IPS-20b (cell line): ENCODE measurements around the gene MPST.
A peak's percentile ranks its signal among the peaks of the same experiment; 100 is the strongest.

Experiments
- H3K27ac ChIP-seq: one replicate; pipeline ENCODE4 v1.5.1; 2013; ENCODE audit warnings: low read length
- H3K27me3 ChIP-seq: 2 replicates; pipeline ENCODE4 v1.6.1; 2013; ENCODE audit warnings: mild to moderate bottlenecking, low read length, inconsistent platforms; ENCODE audit not compliant: insufficient read depth
- H3K36me3 ChIP-seq: 2 replicates; pipeline ENCODE4 v1.6.1; 2013; ENCODE audit warnings: low read depth, mild to moderate bottlenecking, inconsistent platforms, low read length, moderate library complexity; ENCODE audit not compliant: insufficient read depth
- H3K4me1 ChIP-seq: 2 replicates; pipeline ENCODE4 v1.6.1; 2013; ENCODE audit warnings: mild to moderate bottlenecking, control low read depth, inconsistent platforms, low read length, moderate library complexity; ENCODE audit not compliant: insufficient read depth
- H3K4me3 ChIP-seq: 2 replicates; pipeline ENCODE4 v1.5.1; 2013; ENCODE audit warnings: mild to moderate bottlenecking, low read length, inconsistent platforms
- H3K9ac ChIP-seq: 2 replicates; pipeline ENCODE4 v1.6.1; 2013; ENCODE audit warnings: low read depth, mild to moderate bottlenecking, inconsistent platforms, low read length, moderate library complexity
- H3K9me3 ChIP-seq: 2 replicates; pipeline ENCODE4 v1.6.1; 2013; ENCODE audit warnings: mild to moderate bottlenecking, low read depth, low read length, inconsistent platforms; ENCODE audit not compliant: insufficient read depth

MPST gene

DNA sequence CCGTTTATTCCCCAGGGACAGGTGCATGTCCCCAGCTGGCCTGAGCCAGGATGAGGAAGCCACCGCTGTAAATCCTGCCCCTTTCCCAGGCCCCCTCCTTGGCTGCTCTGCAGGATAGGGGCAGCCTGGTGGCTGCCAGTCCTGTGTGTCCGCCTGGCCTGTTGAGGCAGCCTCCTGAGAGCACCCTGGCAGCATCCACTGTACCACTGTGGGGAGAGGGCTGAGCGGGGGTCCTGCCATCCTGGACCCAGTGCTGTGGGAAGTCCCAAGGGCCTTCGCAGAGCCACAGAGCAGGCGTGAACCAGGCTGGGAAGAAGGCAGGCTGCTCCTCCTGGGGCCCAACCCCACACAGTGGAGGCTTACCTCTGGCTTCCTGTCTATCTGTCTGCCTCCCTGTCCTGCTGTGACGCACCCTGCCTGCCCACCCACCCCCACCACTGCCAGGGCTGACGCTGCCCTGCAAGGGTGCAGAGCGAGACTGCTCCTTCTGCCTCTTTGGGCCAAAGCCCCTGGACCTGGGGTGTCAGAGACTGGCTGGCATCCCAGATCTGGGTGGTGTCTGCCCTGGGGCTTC lies 40.4 kb downstream of the MPST start:
- Histone ChIP-seq H3K36me3 (peaks cover 32% of the 10 kb centered on the region; the same call in 1 of the 2 replicates), H3K27ac (no peak overlapping the region), H3K9me3 (no peaks in the 10 kb centered on the region), H3K27me3 (peaks cover 12% of the 10 kb centered on the region; the same call in 1 of the 2 replicates), H3K9ac (no peak overlapping the region), H3K4me3 (no peak overlapping the region), H3K4me1 (no peaks in the 10 kb centered on the region; the same call in 1 of the 2 replicates)

GRCh38 chr22:37060801-37061610 lies 41.5 kb downstream of the MPST start:
- H3K9ac ChIP-seq = no peak overlapping the region
- H3K4me1 ChIP-seq = no peaks in the 10 kb centered on the region; the same call in 1 of the 2 replicates
- peaks cover 23% of the 10 kb centered on the region for H3K27me3 ChIP-seq
- H3K36me3 ChIP-seq = peaks cover 28% of the 10 kb centered on the region; the same call in 1 of the 2 replicates
- H3K9me3 ChIP-seq = no peaks in the 10 kb centered on the region
- H3K4me3 ChIP-seq = no peak overlapping the region
- no peak overlapping the region for H3K27ac ChIP-seq

GRCh38 chr22:37061611-37062375 lies 42.3 kb downstream of the MPST start:
- Histone ChIP-seq H3K36me3 (peaks cover 23% of the 10 kb centered on the region; the same call in 1 of the 2 replicates), H3K9ac (no peak overlapping the region), H3K4me3 (no peak overlapping the region), H3K9me3 (no peaks in the 10 kb centered on the region), H3K27me3 (peaks cover 31% of the 10 kb centered on the region), H3K4me1 (no peaks in the 10 kb centered on the region; the same call in 1 of the 2 replicates), H3K27ac (no peak overlapping the region)

- Histone ChIP-seq H3K27me3 (peaks cover 35% of the 10 kb centered on the region), H3K27ac (peak overlapping the region; percentile 8), H3K9ac (peak overlapping the region; percentile 27; the same call in 1 of the 2 replicates), H3K4me3 (no peak overlapping the region), H3K9me3 (no peaks in the 10 kb centered on the region), H3K36me3 (peaks cover 21% of the 10 kb centered on the region; the same call in 1 of the 2 replicates), H3K4me1 (no peaks in the 10 kb centered on the region; the same call in 1 of the 2 replicates)
These were observed 42.8 kb downstream of the MPST start for GRCh38 chr22:37062376-37062675.

DNA sequence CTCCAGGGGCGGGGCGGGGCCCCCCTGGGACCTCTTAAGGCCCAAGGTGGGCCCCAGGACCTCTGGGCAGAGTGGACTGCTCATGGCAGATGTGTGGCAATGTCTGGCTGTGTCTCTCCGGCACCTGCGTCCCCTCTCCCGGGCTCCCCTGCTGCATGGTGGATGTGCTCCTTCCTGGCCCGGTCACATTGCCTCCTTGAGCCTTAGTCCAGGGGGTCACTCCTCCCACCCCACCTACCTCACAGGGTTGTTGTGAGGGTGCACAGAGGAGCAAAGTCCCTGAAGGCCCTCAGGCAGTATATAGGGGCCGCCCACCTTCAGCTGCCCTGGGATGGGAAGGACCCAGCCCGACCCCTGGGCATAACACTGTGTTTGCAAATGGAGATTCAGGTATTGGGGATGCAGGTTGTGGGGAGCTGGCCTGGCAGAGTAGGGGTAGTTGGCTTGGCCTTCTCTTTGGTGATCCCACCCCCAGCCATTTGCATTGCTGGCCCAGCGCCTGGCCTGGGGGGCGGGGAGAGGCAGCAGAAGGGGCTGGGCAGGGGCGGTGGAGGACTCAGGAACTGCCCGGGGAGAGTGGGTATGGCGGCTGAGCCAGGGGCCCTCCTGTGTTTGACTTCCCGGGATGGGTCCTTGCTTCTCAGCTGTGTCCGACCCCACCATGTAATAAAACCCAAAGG lies 43.3 kb downstream of the MPST start:
- Histone ChIP-seq H3K27ac (peak overlapping the region; percentile 8), H3K9me3 (no peaks in the 10 kb centered on the region), H3K36me3 (peaks cover 16% of the 10 kb centered on the region; the same call in 1 of the 2 replicates), H3K9ac (peak overlapping the region; percentile 27), H3K4me1 (no peaks in the 10 kb centered on the region; the same call in 1 of the 2 replicates), H3K4me3 (no peak overlapping the region), H3K27me3 (peaks cover 41% of the 10 kb centered on the region)

DNA sequence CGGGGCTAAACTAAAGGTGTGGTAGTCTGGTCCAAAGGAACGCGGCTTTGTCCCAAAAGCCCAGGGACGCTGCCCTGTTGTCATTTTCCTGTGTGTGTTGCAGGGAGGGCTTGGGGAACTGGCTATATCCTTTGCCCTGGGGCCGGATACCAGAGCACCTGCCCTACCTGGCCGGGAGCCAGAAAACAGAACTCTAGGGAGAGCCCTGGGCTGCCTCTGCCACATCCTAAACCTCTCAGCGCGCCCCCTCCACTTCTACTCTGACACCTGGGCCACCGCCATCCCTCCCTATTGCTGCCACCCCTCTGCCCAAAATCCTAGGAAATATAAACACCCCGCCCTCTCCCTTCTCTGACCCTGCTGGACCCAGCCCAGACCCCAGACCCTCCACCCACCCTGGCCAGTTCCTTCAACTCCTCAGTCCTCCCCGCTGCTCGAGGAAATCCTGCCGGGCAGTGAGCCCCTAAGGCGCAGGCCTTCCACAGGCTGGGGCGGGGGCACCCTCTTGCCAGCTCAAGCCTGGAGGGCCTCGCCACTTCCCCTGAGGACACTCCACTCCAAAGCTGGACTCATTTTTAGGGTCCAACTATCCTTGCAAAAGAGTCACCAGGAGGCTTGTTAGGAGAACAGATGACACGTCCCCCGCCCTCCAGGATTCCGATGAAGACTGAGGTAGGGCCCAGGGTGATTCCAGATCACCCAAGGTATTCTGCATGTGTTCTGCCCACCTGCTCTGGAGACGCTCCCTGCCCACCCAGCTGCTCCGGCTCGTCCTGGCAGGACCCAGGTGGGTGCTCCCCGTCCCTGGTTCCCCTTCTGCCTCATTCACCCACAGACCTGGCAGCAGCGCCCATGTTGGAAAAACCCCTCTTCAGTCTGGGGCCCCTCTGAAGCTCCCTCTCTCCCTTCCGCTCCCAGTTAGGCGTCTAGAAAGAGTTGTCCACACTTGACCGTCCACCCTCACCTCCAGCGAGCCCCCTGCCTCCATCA lies 44.2 kb downstream of the MPST start:
- H3K9me3 ChIP-seq = no peaks in the 10 kb centered on the region
- H3K9ac ChIP-seq = no peak overlapping the region
- H3K4me3 ChIP-seq = no peak overlapping the region
- H3K27ac ChIP-seq = no peak overlapping the region
- no peaks in the 10 kb centered on the region; the same call in 1 of the 2 replicates for H3K4me1 ChIP-seq
- peaks cover 8% of the 10 kb centered on the region; the same call in 1 of the 2 replicates for H3K36me3 ChIP-seq
- H3K27me3 ChIP-seq = peaks cover 49% of the 10 kb centered on the region

DNA sequence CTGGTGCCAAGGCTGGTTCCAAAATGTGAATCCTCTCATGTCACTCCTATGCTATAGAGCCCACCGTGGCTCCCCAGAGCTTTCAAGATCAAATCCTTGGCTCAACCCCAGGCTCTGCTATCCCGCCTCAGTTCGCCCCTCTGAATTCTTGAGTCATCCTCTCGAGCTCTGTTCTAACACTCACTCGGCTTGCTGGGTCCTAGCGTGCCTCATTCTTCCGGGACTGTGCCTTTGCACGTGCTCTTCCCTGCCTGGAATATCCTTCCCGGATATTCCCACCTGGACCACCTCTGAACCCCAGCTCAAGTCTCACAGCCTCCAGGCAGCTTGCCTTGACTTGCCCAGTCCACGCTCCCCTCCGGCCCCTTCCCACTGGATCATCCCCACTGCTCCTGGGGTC lies 45.0 kb downstream of the MPST start:
- H3K36me3 ChIP-seq = peaks cover 4% of the 10 kb centered on the region; the same call in 1 of the 2 replicates
- H3K4me1 ChIP-seq = no peaks in the 10 kb centered on the region; the same call in 1 of the 2 replicates
- H3K27ac ChIP-seq = no peak overlapping the region
- no peak overlapping the region for H3K4me3 ChIP-seq
- no peak overlapping the region for H3K9ac ChIP-seq
- H3K9me3 ChIP-seq = no peaks in the 10 kb centered on the region
- H3K27me3 ChIP-seq = peaks cover 58% of the 10 kb centered on the region

DNA sequence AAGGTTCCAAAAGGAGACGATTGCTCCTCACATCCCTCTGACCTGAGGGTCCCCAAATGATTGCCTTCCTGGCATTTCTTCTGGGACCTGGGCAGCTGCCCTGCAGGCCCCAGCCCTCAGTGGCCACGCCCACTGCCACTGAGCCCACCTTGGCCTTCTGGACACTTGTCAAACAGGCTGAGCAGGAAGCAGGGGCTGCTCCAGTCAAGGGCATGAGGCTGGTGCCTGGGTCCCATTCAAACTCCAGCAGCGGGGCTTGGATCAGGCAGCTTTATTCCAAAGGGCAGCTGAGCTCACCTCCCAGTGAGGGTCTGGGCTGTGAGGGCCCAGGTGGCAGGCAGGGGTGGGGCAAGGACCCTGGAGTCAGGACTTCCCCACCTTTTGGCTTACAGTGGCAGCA lies 45.6 kb downstream of the MPST start:
- Histone ChIP-seq H3K4me3 (no peak overlapping the region), H3K9ac (no peak overlapping the region), H3K9me3 (no peaks in the 10 kb centered on the region), H3K27ac (no peak overlapping the region), H3K36me3 (no peaks in the 10 kb centered on the region), H3K4me1 (no peaks in the 10 kb centered on the region; the same call in 1 of the 2 replicates), H3K27me3 (peaks cover 64% of the 10 kb centered on the region)

DNA sequence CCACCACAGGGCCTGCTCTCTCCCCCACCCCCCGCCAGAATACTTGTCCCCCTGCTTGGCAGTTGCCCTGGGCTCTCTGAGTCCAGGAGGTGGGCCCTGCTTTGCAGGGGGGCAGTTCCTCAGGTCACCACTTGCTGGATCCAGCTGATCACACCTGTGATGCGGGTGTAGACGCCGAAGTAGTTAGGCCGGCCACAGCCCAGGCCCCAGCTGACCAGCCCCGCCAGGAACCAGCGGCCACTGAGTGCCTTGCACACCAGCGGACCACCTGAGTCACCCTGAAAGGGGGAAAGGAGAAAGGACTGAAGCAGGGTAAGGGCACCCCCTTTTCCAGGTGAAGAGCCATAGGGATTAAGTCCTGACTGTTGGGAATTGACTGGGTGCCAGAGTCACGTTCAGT lies 46.4 kb downstream of the MPST start:
- H3K9ac ChIP-seq = no peak overlapping the region
- H3K27me3 ChIP-seq = peaks cover 72% of the 10 kb centered on the region
- no peaks in the 10 kb centered on the region for H3K9me3 ChIP-seq
- no peak overlapping the region for H3K4me3 ChIP-seq
- no peak overlapping the region for H3K27ac ChIP-seq
- H3K36me3 ChIP-seq = no peaks in the 10 kb centered on the region
- H3K4me1 ChIP-seq = no peaks in the 10 kb centered on the region; the same call in 1 of the 2 replicates

- H3K27me3 ChIP-seq = peaks cover 85% of the 10 kb centered on the region
- H3K36me3 ChIP-seq = no peaks in the 10 kb centered on the region
- H3K9me3 ChIP-seq = no peaks in the 10 kb centered on the region
- no peak overlapping the region for H3K27ac ChIP-seq
- no peaks in the 10 kb centered on the region; the same call in 1 of the 2 replicates for H3K4me1 ChIP-seq
- H3K4me3 ChIP-seq = no peak overlapping the region
- H3K9ac ChIP-seq = no peak overlapping the region
These were observed 47.9 kb downstream of the MPST start for GRCh38 chr22:37067428-37067827.
